G401 (cell line): ENCODE results near the gene NEGR1. TPM values are rescaled to one million over a fixed set of nuclear protein-coding genes. Genes with fewer than 3 reads are reported as not detected.
A peak's percentile ranks its signal among the peaks of the same experiment; 100 is the strongest.

Source experiments
- DNase-seq: peaks from one replicate; pipeline ENCODE4 v3.0.0-alpha.2; 2015; ENCODE audit warnings: low spot score
- in situ Hi-C: cut with HindIII; loops from 2 replicates; pipeline ENCODE4 v1.10.0; 2016; ENCODE audit warnings: low sequenced_read_pairs, mixed read lengths
- total RNA-seq: library from RNA; depleted of rRNA; stranded (reverse); fragments of >200 nt; shearing (Covaris generic); gene quantifications from 2 replicates; pipeline ENCODE4 v1.2.3, GENCODE V29; 2014

The NEGR1 gene
- total RNA-seq, 1 experiment from 2014 or later, result 0.03 TPM

DNA sequence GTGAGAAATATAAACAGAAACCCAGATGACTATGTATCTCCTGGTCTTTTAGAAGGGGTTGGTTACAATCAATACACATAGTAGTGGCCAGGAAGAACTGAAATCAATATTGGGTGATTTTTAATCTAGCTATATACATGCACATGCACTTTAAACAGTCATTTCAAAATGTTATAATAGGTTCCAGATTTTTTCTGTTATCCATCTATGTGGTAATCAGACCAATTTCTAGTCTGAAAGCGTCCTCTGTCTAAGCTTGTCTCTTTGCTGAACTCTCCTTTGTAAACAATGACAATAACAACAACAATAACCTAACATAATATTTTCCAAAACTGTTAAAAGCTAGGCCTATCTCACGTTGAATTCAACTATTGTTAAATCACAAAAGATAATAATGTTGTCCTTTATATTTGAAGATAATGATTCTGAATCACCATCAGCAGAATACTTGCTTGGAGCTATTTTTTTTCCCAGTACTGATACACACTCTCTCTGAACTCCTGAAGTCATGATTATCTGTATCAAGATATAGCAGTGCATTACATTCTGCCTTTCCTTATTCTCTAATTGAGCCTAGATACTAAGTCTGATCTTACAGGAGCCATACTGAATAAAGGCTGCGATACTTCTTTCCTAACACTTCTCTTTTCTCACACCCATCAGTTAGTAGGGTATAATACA, 704.7 kb downstream of the NEGR1 start:
- DNase-seq, result no peak
- in situ Hi-C loops, result no loop called here

DNA sequence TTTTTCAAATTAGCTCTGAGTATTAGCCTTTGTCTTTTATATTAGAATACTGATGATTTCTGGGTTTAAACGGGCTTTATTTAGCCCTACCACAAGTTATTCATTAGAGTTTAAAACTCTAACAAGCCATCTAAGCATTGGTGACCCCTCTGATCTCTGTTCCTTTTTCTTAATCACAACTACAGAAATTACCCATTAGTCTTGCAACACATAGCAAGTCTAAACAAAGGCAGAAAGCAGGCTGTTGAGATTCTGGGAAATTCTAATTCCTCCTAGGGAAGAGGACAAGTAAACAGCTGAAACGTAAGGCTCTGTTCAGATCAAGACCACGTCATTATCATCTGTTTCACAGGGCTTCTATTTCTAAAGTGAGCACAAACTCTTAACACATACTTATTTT, 710.3 kb downstream of the NEGR1 start:
- DNase-seq, result no peak
- in situ Hi-C loops, result no loop called here

GRCh38 chr1:71566413-71566812, 715.9 kb downstream of the NEGR1 start:
- no peak for DNase-seq
- in situ Hi-C loops, result no loop called here

DNA sequence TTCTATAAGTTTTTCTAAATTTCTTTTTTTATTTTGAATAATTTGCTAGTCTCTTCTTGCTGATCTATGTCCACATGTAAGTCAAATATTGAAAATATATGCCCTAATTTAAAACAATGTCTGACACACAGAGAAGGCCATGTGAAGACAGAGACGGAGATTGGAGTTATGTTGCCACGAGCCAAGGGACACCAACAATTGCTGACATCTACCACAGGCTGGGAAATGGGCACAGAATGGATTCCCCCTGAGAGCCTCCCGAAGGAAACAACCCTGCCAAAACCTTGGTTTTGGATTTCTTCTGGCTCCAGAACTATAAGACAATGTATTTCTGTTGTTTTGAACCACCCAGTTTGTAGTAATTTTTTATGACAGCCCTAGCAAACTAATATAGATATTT, 716.5 kb downstream of the NEGR1 start:
- peak; percentile 64 for DNase-seq
- in situ Hi-C loops, result no loop called here

DNA sequence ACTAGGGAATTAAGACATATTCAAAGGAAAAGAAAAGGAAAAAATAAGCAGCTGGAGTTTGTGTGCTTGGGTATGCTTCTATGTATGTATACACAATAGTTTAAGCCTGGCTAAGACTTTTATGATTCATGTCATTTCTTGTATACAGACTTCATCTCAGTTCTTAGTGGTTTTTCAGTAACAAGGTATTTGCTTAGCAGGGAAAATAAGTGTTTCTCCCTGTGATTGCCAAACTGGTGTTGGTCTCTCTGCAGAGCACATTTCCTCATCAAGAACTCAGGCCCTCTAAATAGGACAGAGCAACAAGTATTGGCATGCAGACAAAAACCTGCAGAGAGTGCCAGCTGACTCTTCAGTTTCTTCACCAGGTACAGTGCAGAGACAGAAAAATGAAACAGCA, 717.1 kb downstream of the NEGR1 start:
- in situ Hi-C loops, result no loop called here
- peak; percentile 99 for DNase-seq

GRCh38 chr1:71562298-71562697, 720.0 kb downstream of the NEGR1 start:
- no peak for DNase-seq
- in situ Hi-C loops, result no loop called here

DNA sequence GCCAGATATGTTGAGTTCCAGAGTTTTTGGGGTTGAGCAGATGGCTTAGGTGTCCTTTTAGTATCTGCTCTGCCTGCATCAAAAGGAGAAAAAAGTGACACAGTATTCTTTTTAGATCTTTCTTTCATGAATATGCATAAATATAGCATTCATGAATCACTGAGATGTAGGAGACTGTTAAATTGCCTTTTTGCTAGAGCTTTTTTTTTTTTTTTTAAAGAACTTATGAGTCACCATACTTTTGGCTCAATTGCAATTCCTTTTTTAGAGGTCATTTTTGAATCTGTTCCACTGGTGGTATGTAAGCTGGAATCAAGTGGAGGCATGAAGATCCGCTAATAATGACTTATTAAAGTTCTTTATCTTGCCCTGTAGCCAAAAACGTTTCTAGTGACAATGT, 720.6 kb downstream of the NEGR1 start:
- in situ Hi-C loops, result no loop called here
- peak; percentile 46 for DNase-seq

- in situ Hi-C loops, result no loop called here
- DNase-seq, result no peak
Measured at GRCh38 chr1:71561206-71561605, 721.1 kb downstream of the NEGR1 start.

- in situ Hi-C loops, result no loop called here
- no peak for DNase-seq
Measured at GRCh38 chr1:71559880-71560279, 722.5 kb downstream of the NEGR1 start.

DNA sequence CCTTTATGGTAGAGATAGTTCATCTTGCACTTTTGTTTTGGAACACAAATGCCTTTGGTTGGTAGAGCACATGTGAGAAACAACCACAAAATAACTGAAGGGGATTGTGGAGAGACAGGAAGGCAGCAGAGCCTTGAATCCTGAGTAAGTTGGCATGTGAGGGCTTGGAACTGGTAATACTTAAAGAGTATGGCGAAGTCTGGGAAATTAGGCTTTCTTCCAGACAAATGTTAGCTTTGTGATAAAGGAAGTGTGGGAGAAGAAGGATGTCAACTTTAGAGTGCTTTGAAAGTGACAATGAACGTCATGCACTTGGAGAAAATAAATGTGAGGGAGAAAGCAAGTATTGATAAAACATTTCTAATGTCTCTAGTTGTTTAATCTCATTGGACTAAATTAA, 725.2 kb downstream of the NEGR1 start:
- in situ Hi-C loops, result no loop called here
- no peak for DNase-seq

- no peak for DNase-seq
- in situ Hi-C loops, result no loop called here
Measured at GRCh38 chr1:71548398-71548890, 733.9 kb downstream of the NEGR1 start.

- in situ Hi-C loops, result no loop called here
- no peak for DNase-seq
Measured at GRCh38 chr1:71542155-71542554, 740.2 kb downstream of the NEGR1 start.

GRCh38 chr1:71533950-71534349, 748.4 kb downstream of the NEGR1 start:
- DNase-seq, result no peak
- in situ Hi-C loops, result no loop called here

GRCh38 chr1:71532343-71532742, 750.0 kb downstream of the NEGR1 start:
- in situ Hi-C loops, result no loop called here
- DNase-seq, result no peak

DNA sequence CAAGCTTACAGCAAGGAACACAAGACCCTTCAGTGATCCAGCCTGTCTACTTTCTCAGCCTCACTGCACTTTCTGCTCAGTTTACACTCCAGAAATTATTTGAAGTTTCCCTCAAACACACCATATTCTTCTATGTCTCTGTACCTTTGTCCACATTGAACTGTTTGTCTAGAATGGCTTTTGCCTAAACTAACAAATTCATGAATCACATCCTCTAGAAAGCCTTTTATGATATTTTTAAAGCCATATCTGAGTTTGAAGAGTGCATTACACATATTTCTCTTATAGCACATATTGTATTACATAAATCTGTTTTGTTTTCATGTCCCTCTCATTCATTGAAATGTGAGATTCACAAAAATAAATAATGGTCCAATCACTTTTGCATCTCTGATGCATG, 755.5 kb downstream of the NEGR1 start:
- no peak for DNase-seq
- in situ Hi-C loops, result no loop called here

DNA sequence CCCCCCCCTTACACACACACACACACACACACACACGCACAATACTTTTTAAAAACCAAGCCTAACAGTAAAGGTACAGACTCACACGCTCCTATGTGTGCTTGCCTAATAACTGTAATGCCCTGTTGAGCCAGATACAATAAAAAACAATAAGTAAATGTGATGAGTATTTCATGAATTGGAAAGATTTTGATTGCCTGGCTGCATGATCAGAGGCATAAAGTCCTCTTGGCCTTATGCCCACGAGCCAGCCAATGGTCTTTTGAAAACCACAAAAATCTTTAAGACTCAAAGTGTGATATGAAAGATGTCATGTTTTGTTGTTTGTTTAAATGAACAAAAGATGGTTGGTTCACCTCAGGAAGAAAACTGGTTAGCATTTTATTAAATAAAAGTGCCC, 759.6 kb downstream of the NEGR1 start:
- in situ Hi-C loops, result no loop called here
- DNase-seq, result no peak

DNA sequence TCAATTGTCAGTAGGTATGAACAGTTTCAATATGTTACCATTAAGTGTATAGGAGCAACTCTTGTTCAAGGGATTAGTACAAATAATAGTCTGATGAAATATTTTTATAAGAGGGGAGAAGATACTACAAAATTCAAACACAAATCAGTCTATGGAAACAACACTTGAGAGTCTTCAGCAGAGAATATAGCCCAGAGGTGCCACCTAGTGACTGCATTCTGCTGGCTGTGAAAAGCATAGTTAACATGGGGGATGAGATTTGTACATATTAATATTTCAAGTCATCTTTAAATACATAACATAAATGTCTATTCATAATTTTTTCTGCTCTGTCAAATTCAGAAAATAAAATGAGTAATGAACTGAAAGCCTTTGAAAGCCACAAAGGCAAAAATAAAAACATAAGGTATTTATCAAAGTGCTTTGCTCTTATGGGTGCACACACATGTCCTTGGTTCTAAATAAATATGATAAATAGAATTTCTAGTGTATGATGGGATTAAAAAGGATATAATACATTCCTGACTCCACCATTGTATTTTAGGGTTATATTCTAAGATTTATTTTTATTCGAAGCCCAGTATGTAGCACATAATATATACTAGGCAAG, 760.6 kb downstream of the NEGR1 start:
- in situ Hi-C loops, result no loop called here
- DNase-seq, result peak; percentile 76

DNA sequence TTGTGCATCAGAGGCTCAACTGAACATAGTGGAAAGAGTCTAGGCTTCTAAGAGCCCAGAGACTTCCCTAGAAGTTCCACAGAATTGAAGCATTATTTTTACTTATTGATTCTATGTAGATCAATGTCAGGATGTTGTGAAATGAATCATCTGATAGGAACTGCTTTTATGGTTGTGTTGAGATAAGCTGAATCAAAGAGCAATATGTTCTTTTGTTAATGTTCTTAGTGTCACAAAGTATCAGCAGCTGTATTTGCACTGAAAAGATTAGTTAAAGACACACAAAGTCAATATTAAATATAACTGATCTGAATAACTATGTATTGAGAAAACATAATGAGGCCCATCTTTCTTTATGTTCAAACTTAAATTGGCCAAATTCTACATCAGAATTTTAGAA, 770.8 kb downstream of the NEGR1 start:
- in situ Hi-C loops, result no loop called here
- no peak for DNase-seq

DNA sequence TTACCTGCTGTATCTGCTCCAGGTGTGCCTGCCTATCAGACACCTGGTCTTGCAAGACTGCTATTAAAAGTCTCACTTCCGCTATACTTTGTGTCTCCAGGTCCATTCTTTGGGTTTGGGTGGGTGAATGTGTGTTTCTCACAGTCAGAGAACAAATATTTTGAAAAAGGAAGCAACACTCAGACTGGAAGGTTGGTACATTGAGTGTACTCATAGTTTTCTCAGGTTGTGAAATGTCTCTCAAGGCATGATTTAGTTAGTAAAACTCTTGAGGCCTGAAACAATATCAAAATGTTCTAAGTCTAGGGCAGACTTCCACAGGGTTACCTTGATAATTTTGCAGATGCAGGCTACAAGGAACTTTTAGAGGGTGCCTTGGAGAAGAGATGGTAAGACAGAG, 771.6 kb downstream of the NEGR1 start:
- in situ Hi-C loops, result no loop called here
- DNase-seq, result no peak

- no peak for DNase-seq
- in situ Hi-C loops, result no loop called here
Measured at GRCh38 chr1:71509051-71509595, 773.2 kb downstream of the NEGR1 start.

DNA sequence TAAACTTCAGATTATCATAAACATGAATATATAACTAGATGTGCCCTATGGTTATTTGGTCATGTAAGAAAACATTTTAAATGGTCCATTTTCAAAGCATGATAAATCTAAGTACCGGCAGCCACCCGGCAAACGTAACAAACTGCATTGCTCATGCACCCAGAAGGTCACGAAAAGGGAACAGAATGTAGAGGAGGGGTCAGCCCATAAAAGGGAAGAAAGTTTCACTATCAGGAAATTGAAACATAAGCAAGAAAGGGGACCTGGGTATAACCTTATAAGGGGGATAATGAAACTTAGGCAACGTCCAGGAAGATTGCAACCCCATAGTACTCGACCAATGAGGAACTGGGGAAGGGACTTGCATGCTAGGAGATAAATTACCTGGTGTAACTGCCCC, 780.3 kb downstream of the NEGR1 start:
- in situ Hi-C loops, result no loop called here
- DNase-seq, result no peak
